OCI-LY3 (cell line): ENCODE data around the gene VAV3.

Experiments used
- EZH2phosphoT487 ChIP-seq: fragments of 200-600 bp; shearing (Covaris generic); IDR thresholded peaks from 2 replicates; pipeline ENCODE4 v1.6.1; 2018; ENCODE audit warnings: antibody characterized with exemption, mixed run types, low read depth
- TF ChIP-seq, protein P1 (sequence below): fragments of 200-600, 300-600 bp; sonication (generic); IDR thresholded peaks from 2 replicates; pipeline ENCODE4 v1.5.1; 2014; ENCODE audit warnings: antibody characterized with exemption, low read length, low read depth

DNA sequence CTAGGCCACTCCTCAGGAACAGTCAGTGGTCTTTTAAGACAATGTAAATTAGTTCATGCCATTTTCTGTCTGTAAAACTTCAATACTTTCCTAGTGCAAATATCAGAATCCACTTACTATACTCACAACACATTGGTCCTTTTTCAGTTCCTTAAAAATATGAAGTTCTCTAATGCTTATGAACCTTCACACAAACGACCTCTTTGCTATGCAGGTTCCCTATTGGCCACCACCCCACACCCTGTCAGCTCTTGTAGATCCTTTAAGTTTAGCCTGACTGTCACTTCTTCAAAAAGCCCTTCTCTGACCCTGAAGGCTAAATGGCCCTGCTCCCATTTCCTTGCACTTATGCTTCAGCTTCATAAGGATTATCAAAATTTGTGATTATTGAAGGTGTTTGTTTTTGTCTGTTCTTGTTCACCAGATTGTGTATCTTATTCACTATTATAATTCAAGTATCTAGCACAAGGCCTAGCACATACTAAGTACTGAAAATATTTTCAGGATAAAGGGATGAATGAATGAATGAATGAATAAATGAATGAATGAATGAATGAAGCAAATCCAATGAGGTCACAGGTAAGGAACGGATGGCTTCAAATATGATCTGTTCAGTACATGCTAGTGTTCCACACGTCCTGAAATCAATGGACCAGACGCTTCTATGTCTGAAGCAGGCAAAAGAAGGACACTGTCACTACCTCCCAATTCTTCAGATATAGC, 373.9 kb downstream of the VAV3 start:
- TF ChIP-seq, protein P1, sequence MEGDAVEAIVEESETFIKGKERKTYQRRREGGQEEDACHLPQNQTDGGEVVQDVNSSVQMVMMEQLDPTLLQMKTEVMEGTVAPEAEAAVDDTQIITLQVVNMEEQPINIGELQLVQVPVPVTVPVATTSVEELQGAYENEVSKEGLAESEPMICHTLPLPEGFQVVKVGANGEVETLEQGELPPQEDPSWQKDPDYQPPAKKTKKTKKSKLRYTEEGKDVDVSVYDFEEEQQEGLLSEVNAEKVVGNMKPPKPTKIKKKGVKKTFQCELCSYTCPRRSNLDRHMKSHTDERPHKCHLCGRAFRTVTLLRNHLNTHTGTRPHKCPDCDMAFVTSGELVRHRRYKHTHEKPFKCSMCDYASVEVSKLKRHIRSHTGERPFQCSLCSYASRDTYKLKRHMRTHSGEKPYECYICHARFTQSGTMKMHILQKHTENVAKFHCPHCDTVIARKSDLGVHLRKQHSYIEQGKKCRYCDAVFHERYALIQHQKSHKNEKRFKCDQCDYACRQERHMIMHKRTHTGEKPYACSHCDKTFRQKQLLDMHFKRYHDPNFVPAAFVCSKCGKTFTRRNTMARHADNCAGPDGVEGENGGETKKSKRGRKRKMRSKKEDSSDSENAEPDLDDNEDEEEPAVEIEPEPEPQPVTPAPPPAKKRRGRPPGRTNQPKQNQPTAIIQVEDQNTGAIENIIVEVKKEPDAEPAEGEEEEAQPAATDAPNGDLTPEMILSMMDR = no peak
- TF ChIP-seq EZH2phosphoT487 = no peak
